ENCODE data around the gene CTNNA2.

CTNNA2 gene

DNA sequence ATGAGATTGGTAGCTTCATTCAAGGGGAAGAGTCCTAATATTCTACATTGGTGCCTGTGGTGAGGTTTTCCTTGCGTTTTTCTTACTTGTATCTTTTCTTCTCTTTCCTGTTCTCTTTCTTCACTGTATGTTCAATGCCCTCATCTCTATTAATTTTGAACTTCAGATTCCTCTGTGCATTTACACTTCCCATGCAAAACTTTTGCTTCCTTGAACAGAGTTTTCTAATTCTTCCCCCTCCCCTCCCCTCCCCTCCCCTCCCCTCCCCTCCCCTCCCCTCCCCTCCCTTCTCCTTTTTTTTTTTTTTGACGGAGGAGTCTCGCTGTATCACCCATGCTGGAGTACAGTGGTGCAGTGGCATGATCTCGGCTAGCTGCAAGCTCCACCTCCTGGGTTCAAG lies 403.4 kb downstream of the CTNNA2 start:
- no peak for DNase-seq (ENCODE audit: extremely low read depth in 1 of 2, low read depth in 1 of 2)

DNA sequence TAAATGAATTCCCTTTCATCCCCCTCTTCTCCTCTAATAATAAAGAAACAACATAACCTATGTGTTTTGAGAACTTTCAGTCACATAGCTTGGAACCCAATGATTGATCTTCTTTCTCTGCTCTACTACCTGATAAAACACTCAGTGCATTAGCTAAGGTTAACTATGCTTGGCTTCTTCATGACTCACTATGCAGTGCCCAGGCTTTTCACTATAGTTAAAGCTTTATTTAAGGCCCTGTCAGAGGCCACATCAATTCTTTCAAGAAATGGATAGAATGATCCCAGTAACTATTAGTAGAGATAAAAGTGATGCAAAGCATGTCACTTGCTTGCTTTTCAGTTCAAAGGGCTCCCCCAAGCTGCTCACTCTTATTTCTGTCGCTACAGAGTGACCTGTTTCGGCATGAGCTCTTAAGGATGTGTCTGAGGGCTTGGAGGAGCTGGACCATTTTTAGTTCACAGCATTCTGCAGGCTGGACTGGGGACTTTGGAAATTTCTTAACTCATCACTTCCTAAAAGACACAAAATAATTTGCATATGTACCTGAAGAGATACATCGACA lies 407.7 kb downstream of the CTNNA2 start:
- no peak for DNase-seq (ENCODE audit: extremely low read depth in 1 of 2, low read depth in 1 of 2)

DNA sequence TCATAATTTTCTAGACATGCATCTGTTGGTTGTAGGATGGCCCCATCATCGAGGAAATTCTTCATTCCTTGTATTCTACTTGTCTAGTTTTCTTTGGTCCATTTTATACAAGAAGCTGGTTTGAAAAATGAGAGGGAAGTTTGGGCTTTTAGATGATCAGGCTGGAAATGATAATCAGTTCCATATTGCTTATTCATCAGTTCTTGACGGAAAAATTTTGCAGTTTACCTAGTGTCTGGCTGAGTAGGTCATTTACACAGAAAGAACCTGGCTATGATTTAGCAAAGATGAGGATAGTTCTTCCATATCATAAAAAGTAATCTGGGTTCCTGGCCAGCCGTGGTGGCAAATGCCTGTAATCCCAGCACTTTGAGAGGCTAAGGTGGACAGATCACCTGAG lies 416.8 kb downstream of the CTNNA2 start:
- DNase-seq (ENCODE audit: extremely low read depth in 1 of 2, low read depth in 1 of 2): no peak

DNA sequence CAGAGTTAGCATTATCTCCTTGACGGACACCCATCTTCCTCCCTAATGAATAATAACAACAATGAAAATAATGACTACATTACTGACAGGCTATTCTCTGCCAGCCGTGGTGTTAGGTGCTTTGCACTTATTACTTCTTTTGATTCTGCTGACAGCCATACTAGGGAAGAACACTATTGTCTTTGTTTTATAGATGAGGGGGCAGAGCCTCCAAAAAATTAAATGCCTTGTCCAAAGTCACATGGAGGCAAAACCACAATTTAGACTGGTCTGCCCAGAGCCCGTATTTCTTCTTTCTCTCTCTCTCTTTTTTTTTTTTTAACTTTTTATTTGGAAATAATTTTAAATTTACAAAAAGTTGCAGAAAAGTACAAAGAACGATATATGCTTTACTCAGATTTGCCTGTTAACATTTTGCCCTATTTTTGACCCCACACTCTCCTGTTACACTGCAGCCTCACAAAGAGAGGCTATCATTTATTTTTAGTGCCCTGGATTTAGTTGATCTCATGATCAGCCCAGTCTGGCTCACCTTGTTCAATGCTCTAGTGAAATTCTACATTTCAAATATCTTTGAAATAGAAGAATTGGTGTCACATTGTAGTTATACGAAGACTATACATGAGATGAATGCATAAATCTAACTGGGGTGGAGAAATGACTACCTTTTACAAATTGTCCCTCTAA lies 422.3 kb downstream of the CTNNA2 start:
- DNase-seq (ENCODE audit: extremely low read depth in 1 of 2, low read depth in 1 of 2): no peak

DNA sequence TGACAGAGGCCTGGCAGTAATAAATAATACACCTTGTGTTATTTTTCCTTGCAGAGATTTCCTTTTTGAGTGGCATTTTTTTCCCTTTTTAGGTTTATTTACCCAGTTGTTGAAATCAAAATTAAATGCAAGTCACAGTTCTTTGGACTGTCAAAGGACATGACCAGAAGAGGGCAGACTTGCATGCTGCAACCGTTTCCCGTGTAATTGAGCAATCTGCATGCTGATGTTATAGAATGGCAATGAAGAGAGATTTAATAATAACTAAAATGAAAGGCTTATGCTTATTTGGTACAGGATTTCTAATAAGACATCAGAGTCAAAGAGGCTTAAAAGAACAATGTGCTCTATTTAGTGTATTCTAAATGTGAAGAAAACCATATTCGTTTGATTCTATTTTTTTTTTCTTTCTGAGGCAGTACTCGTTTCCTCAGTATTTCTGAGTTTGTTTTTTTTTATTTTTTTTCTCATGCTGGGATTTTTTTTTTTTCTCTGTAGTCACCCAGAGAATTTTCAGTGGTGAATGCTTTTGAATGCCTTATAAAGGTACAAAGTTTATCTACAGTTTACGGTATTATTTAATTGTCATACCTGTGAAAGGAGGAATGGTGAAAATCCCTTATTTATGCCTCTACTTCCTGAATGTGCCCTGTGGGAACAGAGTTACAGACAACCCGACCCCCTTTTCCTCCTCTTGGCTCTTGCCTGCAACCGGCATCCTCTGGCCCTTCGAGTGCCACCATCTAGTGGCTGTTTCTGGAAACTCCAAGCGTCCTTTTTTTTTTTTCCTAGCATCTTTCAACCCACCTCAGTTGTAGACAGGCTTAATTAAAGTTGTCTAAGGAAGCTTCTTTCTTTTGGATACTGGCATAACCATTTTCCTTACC lies 423.2 kb downstream of the CTNNA2 start:
- DNase-seq (ENCODE audit: extremely low read depth in 1 of 2, low read depth in 1 of 2): no peak

DNA sequence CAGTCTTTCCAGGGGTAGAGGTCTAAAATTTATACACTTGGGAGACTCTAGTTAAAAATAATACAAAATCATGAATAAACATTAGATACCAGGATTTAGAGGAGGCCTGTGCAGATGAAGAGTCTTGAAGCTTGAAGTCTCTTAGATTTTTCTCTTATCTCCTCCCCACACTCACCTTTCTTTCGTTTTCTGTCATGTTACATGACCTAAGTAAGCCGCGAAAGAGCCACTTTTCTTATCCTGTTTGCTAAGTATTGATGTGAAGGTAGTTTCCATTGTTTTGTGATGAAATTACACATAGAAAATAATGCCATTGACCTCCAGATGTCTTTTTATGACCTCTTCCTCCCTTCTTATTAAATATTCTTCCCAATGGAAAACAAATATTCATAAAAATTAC lies 423.9 kb downstream of the CTNNA2 start:
- DNase-seq (ENCODE audit: extremely low read depth in 1 of 2, low read depth in 1 of 2): no peak

DNA sequence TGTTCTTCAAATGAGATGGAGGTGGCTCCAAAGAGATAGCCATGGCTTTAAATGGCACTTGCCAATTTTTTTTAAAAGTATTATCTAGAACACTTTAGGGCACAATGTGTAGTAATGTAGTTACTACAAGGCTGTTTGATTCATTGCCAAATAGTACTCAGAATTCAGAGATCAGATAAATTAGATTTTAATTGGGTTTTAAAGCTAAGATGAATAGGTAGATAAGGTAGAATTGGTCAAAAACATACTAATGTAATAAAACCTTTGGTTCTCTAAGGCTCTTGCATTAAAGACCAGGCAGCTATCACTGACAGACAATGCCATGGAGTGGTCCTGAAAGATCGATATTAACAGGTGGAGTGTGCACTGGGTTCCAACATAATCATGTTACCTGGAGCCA lies 425.8 kb downstream of the CTNNA2 start:
- no peak for DNase-seq (ENCODE audit: extremely low read depth in 1 of 2, low read depth in 1 of 2)

DNA sequence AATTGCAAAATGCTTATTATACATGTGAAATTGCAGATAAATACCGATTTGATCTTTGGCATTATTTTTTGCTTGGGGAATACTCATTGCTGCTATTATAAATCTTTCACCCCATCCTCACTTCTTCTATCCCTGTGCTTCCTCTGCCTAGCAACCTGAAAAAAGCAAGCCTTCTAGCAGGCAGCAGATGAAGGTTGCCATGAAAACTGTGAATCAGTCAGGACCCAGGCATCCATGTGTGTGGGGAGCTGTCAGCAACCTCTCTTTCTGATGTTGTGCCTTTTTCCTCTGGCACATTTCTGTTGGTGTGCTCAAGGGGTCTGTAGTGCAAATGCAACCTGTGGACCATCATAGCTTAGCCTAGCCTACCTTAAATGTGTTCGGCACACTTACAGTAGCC lies 427.5 kb downstream of the CTNNA2 start:
- no peak for DNase-seq (ENCODE audit: extremely low read depth in 1 of 2, low read depth in 1 of 2)

DNA sequence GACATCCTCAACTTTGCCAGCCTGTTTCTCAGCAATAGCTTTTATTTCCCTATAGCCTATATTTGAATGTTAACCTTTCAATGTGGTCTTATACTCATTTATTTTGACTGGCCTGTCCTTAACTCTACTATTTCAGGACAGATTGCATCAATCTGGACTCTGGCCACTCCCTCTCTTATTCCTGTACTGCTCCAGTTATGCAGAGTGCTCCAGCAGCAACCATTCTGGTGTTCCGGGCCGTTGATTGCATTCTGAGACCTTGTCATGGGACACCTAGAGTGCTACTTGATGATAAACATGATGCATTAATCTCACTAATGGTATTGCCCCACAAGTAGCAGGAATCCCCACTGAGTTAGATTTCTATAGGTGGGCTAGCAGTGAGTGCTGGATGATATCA lies 428.3 kb downstream of the CTNNA2 start:
- DNase-seq (ENCODE audit: extremely low read depth in 1 of 2, low read depth in 1 of 2): no peak

DNA sequence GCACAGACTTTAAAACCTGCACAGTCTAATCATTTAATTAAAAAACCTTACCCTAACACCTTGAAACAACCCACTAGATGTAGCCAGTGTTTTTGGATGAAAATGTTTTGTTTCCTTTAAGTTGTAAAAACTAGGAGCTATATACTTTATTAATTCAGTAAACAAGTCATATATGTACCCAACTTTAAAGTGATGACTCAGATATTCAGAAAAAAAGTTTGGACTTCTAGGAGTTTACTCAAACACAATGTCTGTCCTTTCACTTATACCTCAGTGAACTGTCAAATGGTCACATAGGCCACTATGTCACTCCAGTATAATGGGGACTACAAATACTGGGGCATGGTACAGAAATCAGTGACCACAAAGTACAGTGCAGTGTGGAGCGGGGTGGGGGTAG lies 431.4 kb downstream of the CTNNA2 start:
- DNase-seq (ENCODE audit: extremely low read depth in 1 of 2, low read depth in 1 of 2): no peak

DNA sequence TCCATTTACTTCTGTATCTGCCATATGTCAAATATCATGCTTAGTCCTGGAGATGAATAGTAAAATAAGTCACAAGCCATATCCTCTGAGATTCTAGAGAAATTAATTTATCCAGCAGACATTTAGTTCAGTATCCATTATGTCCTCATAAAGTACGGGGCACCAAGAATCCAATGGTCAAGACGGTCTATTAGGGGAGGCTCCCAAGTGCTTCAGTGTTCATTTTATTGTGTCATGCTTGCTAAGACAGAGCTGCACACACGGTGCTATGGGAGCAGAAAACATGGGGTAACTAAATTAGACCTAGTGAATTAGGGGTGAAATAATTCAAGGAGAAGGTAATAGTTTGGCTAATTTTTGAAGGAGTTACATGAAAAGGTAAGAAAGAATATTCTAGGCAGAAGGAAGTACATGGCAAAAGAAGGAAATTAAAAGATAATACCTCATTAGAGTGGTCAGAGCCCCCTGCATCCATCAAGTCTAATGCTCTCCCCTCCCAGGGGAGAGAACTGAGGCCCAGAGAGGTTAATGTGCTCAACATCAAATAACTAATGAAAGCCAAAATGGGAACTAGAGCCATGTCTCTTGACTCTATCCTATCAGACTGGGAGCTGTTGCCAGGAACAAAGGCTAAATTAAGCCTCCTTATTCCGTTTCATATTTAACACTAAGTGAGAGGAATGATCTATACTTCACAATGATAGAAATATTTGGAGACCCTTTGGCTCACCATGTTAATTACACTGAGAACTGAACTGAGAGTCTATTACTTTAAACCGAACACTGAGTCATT lies 433.0 kb downstream of the CTNNA2 start:
- no peak for DNase-seq (ENCODE audit: extremely low read depth in 1 of 2, low read depth in 1 of 2)

DNA sequence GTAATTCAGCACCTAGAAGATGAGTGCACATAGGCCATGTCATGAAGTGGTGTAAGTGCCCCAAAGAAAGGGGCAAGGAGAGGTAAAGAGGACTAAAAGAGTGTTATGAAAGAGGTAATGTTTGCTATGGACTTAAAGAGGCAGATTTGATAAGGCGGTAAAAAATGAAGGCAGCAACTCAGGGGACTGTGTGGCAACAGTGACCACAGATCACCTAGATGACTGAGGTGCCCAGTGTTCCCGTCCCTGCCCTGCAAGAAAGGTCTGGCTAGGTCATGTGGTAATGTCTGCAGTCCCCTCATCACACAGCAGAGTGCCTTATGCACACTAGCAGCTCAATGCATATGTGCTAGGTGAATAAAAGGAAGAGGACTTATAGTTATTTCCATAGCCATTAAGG lies 434.9 kb downstream of the CTNNA2 start:
- DNase-seq (ENCODE audit: extremely low read depth in 1 of 2, low read depth in 1 of 2): no peak

DNA sequence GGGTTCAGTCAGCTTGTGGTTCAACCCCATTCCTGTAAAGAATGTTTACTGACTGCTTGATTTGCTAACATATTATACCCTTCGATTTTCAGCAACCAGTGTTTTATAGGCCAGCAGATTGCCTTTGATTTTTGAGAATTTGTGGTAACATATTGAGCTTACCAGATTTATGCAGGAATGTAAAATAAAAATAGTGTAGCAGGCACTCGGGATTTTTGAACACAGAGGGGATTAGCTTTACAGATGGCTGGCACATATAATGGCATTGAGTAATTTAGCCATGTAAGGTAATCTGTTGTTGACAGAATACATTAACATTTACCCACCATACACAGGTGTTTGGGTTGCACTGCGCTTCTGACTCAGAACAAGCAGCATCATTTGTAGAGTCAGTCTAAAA lies 437.7 kb downstream of the CTNNA2 start:
- no peak for DNase-seq (ENCODE audit: extremely low read depth in 1 of 2, low read depth in 1 of 2)

DNA sequence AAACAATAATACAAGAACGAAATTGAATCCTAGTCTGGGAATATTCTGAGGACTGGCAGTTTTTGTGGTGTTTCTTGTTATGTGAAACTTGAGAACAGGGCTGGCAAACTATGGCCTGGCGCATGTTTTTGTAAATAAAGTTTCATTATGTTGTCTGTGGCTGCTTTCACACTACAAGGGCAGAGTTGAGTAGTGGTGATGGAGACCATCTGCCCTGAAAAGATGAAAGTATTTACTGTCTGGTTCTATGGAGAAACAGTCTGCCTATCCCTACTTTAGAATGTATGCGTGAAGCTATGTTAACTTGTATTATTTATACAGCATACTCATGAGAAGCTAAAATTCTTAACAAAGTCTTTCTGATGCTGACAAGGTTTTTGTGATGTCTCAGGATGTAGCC lies 439.8 kb downstream of the CTNNA2 start:
- DNase-seq (ENCODE audit: extremely low read depth in 1 of 2, low read depth in 1 of 2): no peak

DNA sequence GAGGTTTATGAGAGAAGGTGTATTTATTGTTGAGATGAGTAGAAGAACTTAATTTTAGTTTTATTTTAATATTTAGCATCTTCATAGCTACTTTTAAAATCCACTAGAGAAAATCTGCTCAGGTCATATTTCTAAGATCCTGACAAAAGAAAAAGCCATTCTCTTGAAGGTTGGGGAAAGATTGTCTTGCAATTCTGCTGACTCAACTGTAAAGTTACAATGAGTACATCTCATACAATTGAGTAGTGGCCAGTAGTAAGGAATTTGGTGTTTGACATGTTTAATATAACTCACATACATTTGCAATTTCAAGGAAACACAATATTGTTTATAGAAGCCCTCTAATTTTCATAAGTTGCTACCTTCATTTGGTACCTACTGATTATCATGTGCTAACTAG lies 447.2 kb downstream of the CTNNA2 start:
- DNase-seq (ENCODE audit: extremely low read depth in 1 of 2, low read depth in 1 of 2): no peak

DNA sequence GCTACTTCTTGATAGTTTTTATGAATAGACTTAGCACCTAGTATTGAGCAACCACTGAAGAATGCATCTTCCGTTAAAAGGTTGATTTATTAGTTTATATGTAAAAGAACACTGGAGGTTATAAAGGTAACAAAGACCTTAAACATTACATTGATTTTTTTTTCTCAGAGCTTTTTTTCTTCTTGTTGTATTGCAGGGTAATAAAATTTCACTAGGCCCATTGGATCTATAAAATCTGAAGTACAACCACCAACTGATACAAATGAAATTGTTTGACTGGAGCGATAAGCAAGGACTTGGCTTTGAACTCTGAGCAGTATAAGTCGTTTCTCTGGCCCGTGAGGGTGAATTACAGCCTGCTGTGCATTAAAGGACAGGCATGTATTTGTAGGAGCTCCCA lies 447.7 kb downstream of the CTNNA2 start:
- DNase-seq (ENCODE audit: extremely low read depth in 1 of 2, low read depth in 1 of 2): no peak

DNA sequence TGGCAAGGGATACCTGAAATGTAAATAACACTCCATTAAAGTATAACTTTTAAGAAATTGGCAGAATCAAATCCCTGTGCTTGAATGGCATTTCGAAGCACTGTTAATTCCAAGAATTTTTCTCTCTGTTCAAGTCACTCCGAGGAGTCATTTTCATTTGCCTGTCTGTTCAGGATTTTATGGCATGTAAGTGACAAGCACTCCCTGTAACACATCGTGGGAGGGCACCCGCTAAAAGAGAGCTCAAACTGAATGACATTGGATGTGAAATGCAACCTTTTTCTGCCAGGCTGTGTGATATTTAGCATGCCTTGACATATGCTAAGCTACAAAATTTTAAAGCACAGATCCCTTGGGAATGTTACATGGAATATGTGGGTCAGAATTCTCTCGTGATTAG lies 452.1 kb downstream of the CTNNA2 start:
- DNase-seq (ENCODE audit: extremely low read depth in 1 of 2, low read depth in 1 of 2): no peak

DNA sequence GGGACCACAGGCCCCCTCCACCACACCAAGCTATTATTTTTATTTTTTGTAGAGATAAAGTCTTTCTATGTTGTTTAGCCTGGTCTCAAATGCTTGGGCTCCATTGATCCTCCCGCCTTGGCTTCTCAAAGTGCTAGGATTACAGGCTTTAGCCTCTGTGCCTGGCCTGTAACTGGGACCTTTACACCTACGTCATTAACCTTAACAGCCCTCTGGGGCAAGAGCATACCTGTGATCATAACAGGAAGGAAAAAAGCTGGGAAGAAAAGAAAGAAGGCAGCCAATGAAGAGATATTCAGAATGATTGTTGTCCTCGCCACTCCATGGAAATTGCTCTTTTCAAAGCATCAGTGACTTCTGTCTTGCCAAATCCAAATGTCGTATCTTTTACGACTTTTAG lies 453.5 kb downstream of the CTNNA2 start:
- DNase-seq (ENCODE audit: extremely low read depth in 1 of 2, low read depth in 1 of 2): no peak

DNA sequence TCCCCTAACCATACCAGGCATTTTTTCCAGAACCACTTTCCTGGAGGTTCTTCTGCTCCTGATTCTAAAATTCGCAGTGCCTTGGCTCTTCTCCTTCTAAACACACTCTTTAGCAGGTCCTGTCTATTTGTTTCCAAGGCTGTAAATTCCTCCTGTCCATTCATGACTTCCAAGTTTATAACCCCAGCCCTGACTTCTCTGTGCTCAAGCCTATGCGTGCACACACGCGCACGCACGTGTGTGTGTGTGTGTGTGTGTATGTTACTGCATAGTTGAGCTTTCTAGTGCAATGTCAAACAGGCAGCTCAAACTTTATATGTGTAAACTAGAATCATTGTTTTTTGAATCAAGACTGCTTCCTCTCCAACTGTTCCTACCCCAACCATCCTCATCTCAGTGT lies 454.0 kb downstream of the CTNNA2 start:
- DNase-seq (ENCODE audit: extremely low read depth in 1 of 2, low read depth in 1 of 2): no peak

DNA sequence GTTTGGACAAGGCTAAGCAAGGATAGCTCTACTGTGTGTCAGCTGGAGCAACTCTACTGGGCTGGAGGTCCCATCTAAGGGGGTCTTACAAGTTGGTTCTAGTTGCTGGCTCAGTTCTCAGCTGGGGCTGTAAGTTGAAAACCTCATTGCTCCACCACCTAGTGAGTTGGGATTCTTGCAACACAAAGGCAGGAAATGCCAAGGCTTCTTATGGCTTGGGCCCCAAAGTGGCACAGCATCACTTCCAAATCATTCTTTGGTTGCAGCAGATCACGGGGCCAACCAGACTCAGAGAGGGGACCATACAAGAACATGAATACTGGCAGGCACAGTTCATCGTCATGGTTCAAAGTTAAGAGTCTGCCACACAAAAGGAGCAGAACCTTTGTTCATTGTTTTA lies 459.0 kb downstream of the CTNNA2 start:
- DNase-seq (ENCODE audit: extremely low read depth in 1 of 2, low read depth in 1 of 2): no peak

DNA sequence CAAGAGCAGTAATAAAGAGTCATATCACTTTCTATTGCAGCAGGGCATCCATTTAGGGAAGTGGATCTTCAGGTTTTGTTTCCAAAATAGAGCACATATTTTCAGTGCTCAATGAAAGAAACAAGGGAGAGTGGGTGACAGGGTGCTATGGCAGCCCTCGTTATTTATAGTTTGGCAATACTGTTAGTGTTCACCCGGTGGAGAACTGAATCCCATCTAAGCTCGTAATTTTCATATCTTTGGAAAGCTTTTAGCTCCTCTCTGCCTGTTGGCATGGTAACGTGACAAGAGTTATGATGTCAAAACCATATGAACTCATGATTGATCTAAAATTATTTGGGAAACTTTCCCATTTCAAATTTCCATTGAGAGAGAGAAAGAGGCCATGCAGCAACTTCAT lies 459.8 kb downstream of the CTNNA2 start:
- no peak for DNase-seq (ENCODE audit: extremely low read depth in 1 of 2, low read depth in 1 of 2)
